Upper lobe of right lung (tissue), 1 donor: ENCODE data around the gene POMP. TPM values are rescaled to one million over a fixed set of nuclear protein-coding genes. Genes with fewer than 3 reads are reported as not detected.

Source experiments
- ATAC-seq: fragments of 200-7000 bp; cut with Tn5 transposase; one replicate; pipeline ENCODE4 v1.9.1; 2020; ENCODE audit warnings: mild to moderate bottlenecking, moderate library complexity
- DNase-seq: peaks from one replicate; pipeline ENCODE4 v3.0.0-alpha.2; 2020
- H3K27ac ChIP-seq: fragments of 200-600 bp; one replicate; pipeline ENCODE4 v1.8.0; 2022
- H3K27me3 ChIP-seq: fragments of 200-600 bp; one replicate; pipeline ENCODE4 v1.8.0; 2022; ENCODE audit warnings: mild to moderate bottlenecking
- H3K36me3 ChIP-seq: fragments of 200-600 bp; one replicate; pipeline ENCODE4 v1.8.0; 2022
- H3K4me1 ChIP-seq: fragments of 200-600 bp; one replicate; pipeline ENCODE4 v1.8.0; 2022
- H3K4me3 ChIP-seq: fragments of 200-600 bp; one replicate; pipeline ENCODE4 v1.8.0; 2022; ENCODE audit warnings: mild to moderate bottlenecking
- H3K9me3 ChIP-seq: fragments of 200-600 bp; one replicate; pipeline ENCODE4 v1.8.0; 2022
- intact Hi-C: fragments of 100-400 bp; cut with DNase I; formaldehyde crosslinking; loops from one replicate; pipeline ENCODE4 v1.11.0; 2022
- total RNA-seq: library from RNA; stranded (reverse); fragmentation: NEBNext Ultra II Directional; extraction: Animal tissue kit (Norgen Biotek cat#: 25700); gene quantifications from one replicate; pipeline ENCODE4 v1.2.1, GENCODE V29; 2021
- TF ChIP-seq, protein P1 (sequence below): fragments of 200-600 bp; IDR thresholded peaks from one replicate; pipeline ENCODE4 v1.8.0; 2022; ENCODE audit warnings: antibody characterized with exemption
- donor health status: DM: no; HTN: yes; CAD: no; lungs with severe emphysema.

The POMP gene
- total RNA-seq, 1 donor from 2014 or later = 56.5 TPM

GRCh38 chr13:28719227-28720055 lies 60.5 kb downstream of the POMP start:
- peaks cover 24% of the 10 kb centered on the region for H3K4me1 ChIP-seq
- TF ChIP-seq, protein P1, sequence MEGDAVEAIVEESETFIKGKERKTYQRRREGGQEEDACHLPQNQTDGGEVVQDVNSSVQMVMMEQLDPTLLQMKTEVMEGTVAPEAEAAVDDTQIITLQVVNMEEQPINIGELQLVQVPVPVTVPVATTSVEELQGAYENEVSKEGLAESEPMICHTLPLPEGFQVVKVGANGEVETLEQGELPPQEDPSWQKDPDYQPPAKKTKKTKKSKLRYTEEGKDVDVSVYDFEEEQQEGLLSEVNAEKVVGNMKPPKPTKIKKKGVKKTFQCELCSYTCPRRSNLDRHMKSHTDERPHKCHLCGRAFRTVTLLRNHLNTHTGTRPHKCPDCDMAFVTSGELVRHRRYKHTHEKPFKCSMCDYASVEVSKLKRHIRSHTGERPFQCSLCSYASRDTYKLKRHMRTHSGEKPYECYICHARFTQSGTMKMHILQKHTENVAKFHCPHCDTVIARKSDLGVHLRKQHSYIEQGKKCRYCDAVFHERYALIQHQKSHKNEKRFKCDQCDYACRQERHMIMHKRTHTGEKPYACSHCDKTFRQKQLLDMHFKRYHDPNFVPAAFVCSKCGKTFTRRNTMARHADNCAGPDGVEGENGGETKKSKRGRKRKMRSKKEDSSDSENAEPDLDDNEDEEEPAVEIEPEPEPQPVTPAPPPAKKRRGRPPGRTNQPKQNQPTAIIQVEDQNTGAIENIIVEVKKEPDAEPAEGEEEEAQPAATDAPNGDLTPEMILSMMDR = no peak
- DNase-seq (no peak), ATAC-seq (no peak)
- peak overlapping the region; percentile 98 for H3K27ac ChIP-seq
- intact Hi-C loops = no loop called here
- peak overlapping the region; percentile 73 for H3K4me3 ChIP-seq
- no peaks in the 10 kb centered on the region for H3K27me3 ChIP-seq
- no peaks in the 10 kb centered on the region for H3K9me3 ChIP-seq
- H3K36me3 ChIP-seq = no peaks in the 10 kb centered on the region

DNA sequence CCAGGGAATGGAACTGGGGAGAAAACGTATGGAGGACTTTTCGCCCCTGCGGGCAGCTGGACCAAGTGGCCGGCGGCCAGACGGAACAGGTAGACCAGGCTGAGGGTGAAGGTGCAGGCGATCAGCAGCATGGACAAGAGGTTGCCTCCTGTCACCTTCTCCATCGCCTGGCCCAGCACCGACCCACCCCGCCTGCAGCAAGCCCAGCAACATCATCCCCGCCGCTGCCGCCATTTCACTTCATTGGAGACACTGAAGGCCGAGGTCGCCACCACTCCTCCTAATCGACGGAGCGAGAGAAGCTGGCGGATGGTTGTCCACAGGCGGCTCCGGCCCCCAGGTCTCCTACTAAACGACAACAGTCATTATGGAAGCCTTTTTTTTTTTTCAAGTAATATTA lies 64.9 kb downstream of the POMP start:
- TF ChIP-seq, protein P1 = no peak

GRCh38 chr13:28725046-28725610 lies 66.2 kb downstream of the POMP start:
- TF ChIP-seq, protein P1 = no peak
- intact Hi-C loops = no loop called here
- ATAC-seq = no peak

More for the DNA sequence above, 64.9 kb downstream of the POMP start:
- H3K27me3 ChIP-seq = no peaks in the 10 kb centered on the region
- ATAC-seq (no peak), DNase-seq (no peak)
- peaks cover 4% of the 10 kb centered on the region for H3K4me1 ChIP-seq
- H3K9me3 ChIP-seq = no peaks in the 10 kb centered on the region
- intact Hi-C loops = no loop called here
- no peak overlapping the region for H3K27ac ChIP-seq
- H3K4me3 ChIP-seq = no peak overlapping the region
- no peaks in the 10 kb centered on the region for H3K36me3 ChIP-seq

More at GRCh38 chr13:28725046-28725610, 66.2 kb downstream of the POMP start:
- DNase-seq = no peak
- Histone ChIP-seq H3K4me1 (no peaks in the 10 kb centered on the region), H3K4me3 (no peak overlapping the region), H3K27ac (no peak overlapping the region), H3K9me3 (no peaks in the 10 kb centered on the region), H3K36me3 (no peaks in the 10 kb centered on the region), H3K27me3 (no peaks in the 10 kb centered on the region)

Other genes with a start within 250 kb of the POMP start
- 72.4 TPM for gene FLT1, start 164.0 kb upstream of the POMP start, total RNA-seq
- 20.2 TPM for gene SLC46A3, start 59.8 kb downstream of the POMP start, total RNA-seq
- 0.41 TPM for gene MTUS2, start 161.2 kb downstream of the POMP start, total RNA-seq